Keratinocyte (primary cell): Measurements from ENCODE around the gene ERICH6B. TPM values are rescaled to one million over a fixed set of nuclear protein-coding genes. Genes with fewer than 3 reads are reported as not detected.

Experiments
- DNase-seq: peaks from one replicate; pipeline ENCODE4 v3.0.0-alpha.2; 2011; ENCODE audit warnings: low read depth, missing footprints, low spot score
- FAIRE-seq: peaks from 2 replicates; lab custom pipeline; 2011; peaks lifted over from hg19 to GRCh38; lab: Jason Lieb, UNC
- H2AFZ ChIP-seq: 2 replicates; pipeline ENCODE4 v1.6.0; 2012; ENCODE audit warnings: low read length, control low read depth, inconsistent platforms; ENCODE audit not compliant: control insufficient read depth
- H3K27ac ChIP-seq: 2 replicates; pipeline ENCODE4 v1.5.1; 2011; ENCODE audit warnings: low read length; ENCODE audit not compliant: control insufficient read depth, insufficient read depth
- H3K27me3 ChIP-seq: 3 replicates; pipeline ENCODE4 v1.6.0; 2011; ENCODE audit warnings: low read length; ENCODE audit not compliant: control insufficient read depth, insufficient read depth; ENCODE audit errors: extremely low read depth
- H3K36me3 ChIP-seq, 2 experiments: 2 replicates in 1 of 2; 3 replicates in 1 of 2; pipeline ENCODE4 v1.5.1; 2011; ENCODE audit warnings: low read length in 2 of 2, mild to moderate bottlenecking in 1 of 2; ENCODE audit not compliant: control insufficient read depth in 2 of 2, insufficient read depth in 2 of 2; ENCODE audit errors: extremely low read depth in 1 of 2
- H3K4me1 ChIP-seq: 3 replicates; pipeline ENCODE4 v1.5.1; 2011; ENCODE audit warnings: low read length; ENCODE audit not compliant: control insufficient read depth, insufficient read depth; ENCODE audit errors: extremely low read depth
- H3K4me2 ChIP-seq: 3 replicates; pipeline ENCODE4 v1.6.0; 2011; ENCODE audit warnings: low read depth, low read length; ENCODE audit not compliant: control insufficient read depth, insufficient read depth; ENCODE audit errors: extremely low read depth
- H3K4me3 ChIP-seq, 3 experiments: fragments of 200-600 bp in 1 of 3; sonication (generic) in 1 of 3; 2 replicates in 2 of 3; 3 replicates in 1 of 3; pipeline ENCODE4 v1.5.1; 2011 to 2016; ENCODE audit warnings: low read length in 3 of 3, mild to moderate bottlenecking in 3 of 3, control low read depth in 2 of 3, inconsistent platforms in 1 of 3, low read depth in 1 of 3, mixed read lengths in 1 of 3, mixed run types in 1 of 3, moderate library complexity in 1 of 3; ENCODE audit not compliant: control insufficient read depth in 2 of 3, insufficient read depth in 2 of 3; ENCODE audit errors: extremely low read depth in 1 of 3
- H3K79me2 ChIP-seq: 2 replicates; pipeline ENCODE4 v1.6.0; 2012; ENCODE audit warnings: low read length; ENCODE audit not compliant: control insufficient read depth, insufficient read depth
- H3K9ac ChIP-seq: 3 replicates; pipeline ENCODE4 v1.6.0; 2011; ENCODE audit warnings: low read length; ENCODE audit not compliant: control insufficient read depth, insufficient read depth; ENCODE audit errors: extremely low read depth
- H3K9me1 ChIP-seq: 3 replicates; pipeline ENCODE4 v1.6.0; 2011; ENCODE audit warnings: low read length; ENCODE audit not compliant: control insufficient read depth, insufficient read depth; ENCODE audit errors: extremely low read depth
- H3K9me3 ChIP-seq: 2 replicates; pipeline ENCODE4 v1.5.1; 2012; ENCODE audit warnings: low read depth, low read length; ENCODE audit not compliant: control insufficient read depth
- H4K20me1 ChIP-seq: 3 replicates; pipeline ENCODE4 v1.6.0; 2011; ENCODE audit warnings: low read length; ENCODE audit not compliant: control insufficient read depth, insufficient read depth; ENCODE audit errors: extremely low read depth
- EZH2 ChIP-seq: IDR thresholded peaks from one replicate; pipeline ENCODE4 v1.6.1; 2012; ENCODE audit warnings: inconsistent platforms, mild to moderate bottlenecking, low read length, moderate library complexity
- dilution Hi-C: fragments of 300-500 bp; cut with MboI; formaldehyde crosslinking; loops from one replicate; pipeline ENCODE4 v1.7.0; 2020; ENCODE audit warnings: low sequenced_read_pairs; ENCODE audit not compliant: extremely low pct_ligation_motif_present
- polyA plus RNA-seq, 5 experiments: library from polyadenylated mRNA; depleted of rRNA in 3 of 5; stranded (reverse) in 3 of 5; stranded (forward) in 1 of 5; unstranded in 1 of 5; fragments of >200 nt; gene quantifications; 1 replicate in 1 of 5; 2 replicates in 3 of 5; 3 replicates in 1 of 5; pipeline versions ENCODE4 v1.2.1 to v1.2.3, GENCODE V29; 2011 to 2012; ENCODE audit warnings: missing spikeins in 2 of 5, low read depth in 1 of 5, low replicate concordance in 1 of 5
- TF ChIP-seq, protein P1 (sequence below), 3 experiments: IDR thresholded peaks in 1 of 3; conservative IDR thresholded peaks in 1 of 3; optimal IDR thresholded peaks in 1 of 3; 2 replicates in 2 of 3; 3 replicates in 1 of 3; pipeline versions ENCODE3 to v1.5.1; 2011; ENCODE audit warnings: low read length in 3 of 3, mild to moderate bottlenecking in 3 of 3, moderate library complexity in 2 of 3, control low read depth in 1 of 3, inconsistent platforms in 1 of 3; ENCODE audit not compliant: insufficient read depth in 2 of 3; ENCODE audit errors: extremely low read depth in 1 of 3

Gene ERICH6B
- polyA plus RNA-seq, 1 donor (not counting 4 experiments of a cell fraction or from before 2014, with no cell fraction given), result not detected

DNA sequence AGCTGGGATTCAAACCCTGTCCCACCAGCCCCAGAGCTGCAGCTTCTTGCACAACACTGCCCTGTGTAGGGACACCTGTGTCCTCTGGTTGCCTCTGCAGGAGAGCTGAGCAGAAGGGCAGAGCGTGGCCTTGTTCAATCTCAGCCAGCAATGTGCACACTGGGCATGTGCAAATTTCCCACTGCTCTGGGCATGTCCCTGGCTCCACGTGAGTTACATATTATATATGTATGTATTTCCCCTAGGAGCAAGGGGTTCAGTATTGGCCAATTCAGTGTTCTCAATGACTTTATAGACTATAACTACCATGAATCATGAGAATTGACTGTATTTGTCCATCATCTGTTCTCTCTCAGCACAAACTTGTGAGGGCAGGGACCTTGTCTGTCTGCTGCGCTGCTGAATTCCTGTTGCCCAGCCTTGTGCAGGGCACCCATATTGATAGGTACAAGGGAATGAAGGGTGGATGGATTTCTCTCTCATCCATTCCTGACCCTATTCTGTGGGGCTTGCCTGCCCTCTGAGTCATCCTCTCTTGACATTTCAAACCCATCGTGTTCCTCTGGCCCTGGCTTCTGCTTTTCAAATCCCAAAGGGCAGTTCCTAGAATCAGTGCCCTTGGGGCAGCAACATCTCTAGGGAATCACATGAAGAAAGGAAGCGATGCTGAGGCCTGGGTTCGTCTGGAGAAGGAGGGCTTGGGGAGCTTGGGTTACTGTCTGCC is 69.7 kb downstream of the ERICH6B start:
- Histone ChIP-seq H3K4me3 (no peak overlapping the region), H3K79me2 (no peaks in the 10 kb centered on the region), H3K36me3 (no peaks in the 10 kb centered on the region), H2AFZ (no peak overlapping the region), H3K4me1 (no peaks in the 10 kb centered on the region), H3K9ac (no peak overlapping the region), H3K4me2 (no peak overlapping the region), H3K27me3 (peaks cover 19% of the 10 kb centered on the region), H3K9me3 (no peaks in the 10 kb centered on the region), H3K9me1 (no peaks in the 10 kb centered on the region), H4K20me1 (no peaks in the 10 kb centered on the region), H3K27ac (no peak overlapping the region)
- no peak for FAIRE-seq
- DNase-seq, result no peak
- TF ChIP-seq, protein P1, sequence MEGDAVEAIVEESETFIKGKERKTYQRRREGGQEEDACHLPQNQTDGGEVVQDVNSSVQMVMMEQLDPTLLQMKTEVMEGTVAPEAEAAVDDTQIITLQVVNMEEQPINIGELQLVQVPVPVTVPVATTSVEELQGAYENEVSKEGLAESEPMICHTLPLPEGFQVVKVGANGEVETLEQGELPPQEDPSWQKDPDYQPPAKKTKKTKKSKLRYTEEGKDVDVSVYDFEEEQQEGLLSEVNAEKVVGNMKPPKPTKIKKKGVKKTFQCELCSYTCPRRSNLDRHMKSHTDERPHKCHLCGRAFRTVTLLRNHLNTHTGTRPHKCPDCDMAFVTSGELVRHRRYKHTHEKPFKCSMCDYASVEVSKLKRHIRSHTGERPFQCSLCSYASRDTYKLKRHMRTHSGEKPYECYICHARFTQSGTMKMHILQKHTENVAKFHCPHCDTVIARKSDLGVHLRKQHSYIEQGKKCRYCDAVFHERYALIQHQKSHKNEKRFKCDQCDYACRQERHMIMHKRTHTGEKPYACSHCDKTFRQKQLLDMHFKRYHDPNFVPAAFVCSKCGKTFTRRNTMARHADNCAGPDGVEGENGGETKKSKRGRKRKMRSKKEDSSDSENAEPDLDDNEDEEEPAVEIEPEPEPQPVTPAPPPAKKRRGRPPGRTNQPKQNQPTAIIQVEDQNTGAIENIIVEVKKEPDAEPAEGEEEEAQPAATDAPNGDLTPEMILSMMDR (optimal IDR thresholded peaks at IDR 0.05 in 1 of 3, IDR thresholded peaks at IDR 0.05 in 1 of 3, conservative IDR thresholded peaks at IDR 0.05 in 1 of 3; ENCODE audit: extremely low read depth in 1 of 3, insufficient read depth in 2 of 3, low read length in 3 of 3), result no peak
- no peak for TF ChIP-seq EZH2
- dilution Hi-C loops, result no loop called here

DNA sequence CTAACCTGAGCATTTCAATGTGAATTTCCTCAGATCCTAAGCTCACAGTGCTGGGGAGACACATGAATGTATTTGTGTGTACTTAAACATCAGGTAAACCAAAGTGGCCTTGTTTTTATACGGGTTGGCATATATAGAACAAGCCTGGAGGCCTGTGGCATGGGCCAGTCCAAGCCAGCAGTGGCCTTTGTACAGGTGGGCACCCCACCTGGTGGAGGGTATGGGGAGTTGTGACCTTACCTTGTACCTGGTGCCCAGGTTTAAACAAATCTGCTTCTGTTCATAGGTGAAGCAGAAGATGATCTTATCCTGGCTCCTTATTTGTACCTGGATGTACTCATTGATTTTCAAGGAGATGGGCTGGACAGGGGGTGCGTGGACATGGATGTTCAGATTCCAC is 71.0 kb downstream of the ERICH6B start:
- Histone ChIP-seq H3K79me2 (no peaks in the 10 kb centered on the region), H3K9ac (no peak overlapping the region), H3K9me3 (no peaks in the 10 kb centered on the region), H3K27ac (no peak overlapping the region), H3K4me2 (no peak overlapping the region), H3K4me3 (no peak overlapping the region), H4K20me1 (no peaks in the 10 kb centered on the region), H3K9me1 (no peaks in the 10 kb centered on the region), H3K36me3 (no peaks in the 10 kb centered on the region), H3K27me3 (peaks cover 12% of the 10 kb centered on the region), H2AFZ (no peak overlapping the region), H3K4me1 (no peaks in the 10 kb centered on the region)
- dilution Hi-C loops, result no loop called here
- FAIRE-seq (no peak), DNase-seq (no peak)
- TF ChIP-seq EZH2, result no peak
- TF ChIP-seq, protein P1 (optimal IDR thresholded peaks at IDR 0.05 in 1 of 3, IDR thresholded peaks at IDR 0.05 in 1 of 3, conservative IDR thresholded peaks at IDR 0.05 in 1 of 3; ENCODE audit: extremely low read depth in 1 of 3, insufficient read depth in 2 of 3, low read length in 3 of 3), result peak in 1 of 3 experiments; percentile 23
